Smooth muscle cell of the coronary artery (primary cell): ENCODE data around the gene SETD4. TPM values are rescaled to one million over a fixed set of nuclear protein-coding genes. Genes with fewer than 3 reads are reported as not detected.

Source experiments
- total RNA-seq: library from RNA; depleted of rRNA; stranded (reverse); fragments of >200 nt; gene quantifications from 2 replicates; pipeline ENCODE4 v1.2.3, GENCODE V29; 2014; ENCODE audit warnings: low replicate concordance

The SETD4 gene
- total RNA-seq, result 6.0 and 10.1 TPM in 2 replicates

GRCh38 chr21:36060159-36060921, at the start of gene SETD4:
Gene SETD4, minus strand, starts transcription at chr21:36060526. Its CDS starts 1,638 bp downstream, at chr21:36058888.

GRCh38 chr21:36069713-36070583, 9.6 kb upstream of the SETD4 start, which contains the start of gene CBR1:
Gene CBR1, plus strand, starts transcription at chr21:36070024. Its CDS starts 92 bp downstream, at chr21:36070116.

Other genes with a start within 250 kb of the SETD4 start
- 134 and 243 TPM in 2 replicates for gene CBR1, start 9.5 kb upstream of the SETD4 start, total RNA-seq
- 10.4 and 32.2 TPM in 2 replicates for gene CBR3, start 74.6 kb upstream of the SETD4 start, total RNA-seq
- 1.5 and 2.4 TPM in 2 replicates for gene DOP1B, start 96.3 kb upstream of the SETD4 start, total RNA-seq